MCF 10A (cell line): ENCODE results near the gene CBARP. TPM values are rescaled to one million over a fixed set of nuclear protein-coding genes. Genes with fewer than 3 reads are reported as not detected.

Experiments
- BruUV-seq: library from RNA; stranded (reverse); fragments of 400-500 nt; replicated peaks from 2 replicates; lab custom pipeline; 2021; lab: Mats Ljungman, UMichigan
- CTCF ChIA-PET: fragments of 300-600 bp; sonication (Branson Sonifier 250); formaldehyde crosslinking; extraction: SDS; loops from one replicate; lab custom pipeline; 2021; ENCODE audit warnings: antibody characterized with exemption, inconsistent platforms; lab: Yijun Ruan, JAX
- POLR2A ChIA-PET: fragments of 300-600, 350-650 bp; sonication (Branson Sonifier 250); formaldehyde crosslinking; extraction: SDS; loops from one replicate; lab custom pipeline; 2020; ENCODE audit warnings: antibody characterized with exemption, inconsistent platforms; lab: Yijun Ruan, JAX
- DNase-seq: peaks from one replicate; pipeline ENCODE4 v3.0.0-alpha.2; 2018; ENCODE audit not compliant: unreplicated experiment
- H3K27ac Mint-ChIP-seq: one replicate; pipeline ENCODE4 v1.8.0; 2022; ENCODE audit warnings: mild to moderate bottlenecking, low read depth, mixed read lengths; ENCODE audit not compliant: unreplicated experiment
- H3K27me3 Mint-ChIP-seq: one replicate; pipeline ENCODE4 v1.8.0; 2022; ENCODE audit warnings: mixed read lengths; ENCODE audit not compliant: insufficient read depth, unreplicated experiment
- H3K36me3 Mint-ChIP-seq: one replicate; pipeline ENCODE4 v1.8.0; 2022; ENCODE audit warnings: mild to moderate bottlenecking, moderate library complexity, mixed read lengths; ENCODE audit not compliant: insufficient read depth, unreplicated experiment
- H3K4me1 Mint-ChIP-seq: one replicate; pipeline ENCODE4 v1.8.0; 2022; ENCODE audit warnings: mixed read lengths; ENCODE audit not compliant: insufficient read depth, unreplicated experiment
- H3K4me3 Mint-ChIP-seq: one replicate; pipeline ENCODE4 v1.8.0; 2022; ENCODE audit warnings: mild to moderate bottlenecking, moderate library complexity, mixed read lengths; ENCODE audit not compliant: unreplicated experiment
- H3K9me3 Mint-ChIP-seq: one replicate; pipeline ENCODE4 v1.8.0; 2022; ENCODE audit warnings: mixed read lengths; ENCODE audit not compliant: unreplicated experiment
- intact Hi-C: fragments of 100-400 bp; cut with micrococcal nuclease; formaldehyde crosslinking; loops from 2 replicates; pipeline ENCODE4 v1.14.1; 2022
- total RNA-seq: library from RNA; stranded (reverse); gene quantifications from 2 replicates; pipeline ENCODE4 v1.2.3, GENCODE V29; 2022
- TF ChIP-seq, protein P1 (sequence below): fragments of 200-600 bp; IDR thresholded peaks from one replicate; pipeline ENCODE4 v1.8.0; 2022; ENCODE audit warnings: antibody characterized with exemption, mild to moderate bottlenecking; ENCODE audit not compliant: unreplicated experiment

CBARP gene
- total RNA-seq, 1 experiment from 2014 or later, result 7.0 TPM

DNA sequence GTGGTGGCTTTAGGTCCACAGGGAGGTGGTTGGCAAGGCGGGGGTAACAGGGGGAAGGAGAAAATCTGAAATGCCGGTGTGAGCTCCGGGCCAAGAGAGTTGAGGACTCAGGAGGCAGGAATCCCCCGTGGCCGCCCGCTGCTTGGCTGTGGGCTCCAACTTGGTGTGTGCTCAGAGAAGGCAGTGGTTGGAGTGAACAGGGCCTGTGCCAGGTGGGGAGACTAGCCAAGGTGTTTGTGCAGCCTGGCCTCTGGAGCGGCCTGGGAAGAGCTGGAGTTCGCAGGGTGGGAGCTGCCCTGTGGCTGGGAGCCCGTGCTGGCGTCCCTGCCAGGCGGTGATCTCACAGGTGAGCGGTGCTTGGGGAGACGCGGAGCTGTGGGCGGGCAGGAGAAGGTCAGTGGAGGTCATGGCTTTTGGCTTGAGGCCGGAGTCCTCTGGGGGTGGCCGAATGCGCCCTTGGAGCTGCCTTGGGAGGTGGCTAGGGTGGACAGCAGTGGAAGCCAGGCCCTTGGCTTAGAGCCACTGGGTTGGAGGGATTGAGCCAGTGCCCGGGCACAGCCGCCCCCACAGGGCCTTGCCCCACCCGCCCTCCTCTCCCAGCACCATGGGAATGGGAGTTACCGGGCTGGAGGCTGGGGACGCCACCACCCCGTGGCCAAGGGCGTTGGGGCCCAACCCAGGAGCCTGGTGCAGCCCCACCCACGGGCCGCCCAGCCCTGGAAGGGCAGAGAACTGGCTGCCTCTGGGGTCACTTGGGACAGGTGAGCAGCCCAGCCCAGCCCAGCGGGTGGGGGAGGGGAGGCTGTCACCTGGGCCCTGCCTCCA lies 24.2 kb upstream of the CBARP start:
- no TSS peak for BruUV-seq

DNA sequence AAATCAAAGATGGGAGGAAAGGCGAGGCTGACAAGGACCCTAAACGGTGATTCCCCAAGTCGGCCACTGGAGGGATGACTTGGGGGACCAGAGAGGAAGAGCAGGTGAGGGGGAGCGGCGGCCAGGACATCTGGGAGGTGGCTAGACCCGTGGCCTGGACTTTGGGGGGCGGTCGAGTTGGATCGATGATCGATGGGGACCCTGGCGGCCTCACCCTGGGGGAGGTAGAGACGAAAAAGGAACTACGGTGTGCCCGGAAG lies 23.7 kb upstream of the CBARP start:
- ChIA-PET POLR2A (interaction anchor here (0.9 to 3.7 kb wide), 6 partner anchors 8 to 17 kb away, joined by 3 to 58 read pairs (median 14); partner anchors contain the start of genes CIRBP and FAM174C), CTCF (interaction anchor here (0.7 to 4.4 kb wide), 3 partner anchors 17 to 280 kb away, joined by 3 to 25 read pairs (median 3); no protein-coding TSS in a partner anchor)
- Mint-ChIP-seq H3K27me3 (no peaks in the 10 kb centered on the region), H3K4me1 (peaks cover 38% of the 10 kb centered on the region), H3K27ac (peak overlapping the region; percentile 94), H3K36me3 (peaks cover 42% of the 10 kb centered on the region), H3K4me3 (peak overlapping the region; percentile 71), H3K9me3 (no peaks in the 10 kb centered on the region)
- no TSS peak for BruUV-seq
- no peak for DNase-seq
- intact Hi-C loops, result no loop called here
- TF ChIP-seq, protein P1, sequence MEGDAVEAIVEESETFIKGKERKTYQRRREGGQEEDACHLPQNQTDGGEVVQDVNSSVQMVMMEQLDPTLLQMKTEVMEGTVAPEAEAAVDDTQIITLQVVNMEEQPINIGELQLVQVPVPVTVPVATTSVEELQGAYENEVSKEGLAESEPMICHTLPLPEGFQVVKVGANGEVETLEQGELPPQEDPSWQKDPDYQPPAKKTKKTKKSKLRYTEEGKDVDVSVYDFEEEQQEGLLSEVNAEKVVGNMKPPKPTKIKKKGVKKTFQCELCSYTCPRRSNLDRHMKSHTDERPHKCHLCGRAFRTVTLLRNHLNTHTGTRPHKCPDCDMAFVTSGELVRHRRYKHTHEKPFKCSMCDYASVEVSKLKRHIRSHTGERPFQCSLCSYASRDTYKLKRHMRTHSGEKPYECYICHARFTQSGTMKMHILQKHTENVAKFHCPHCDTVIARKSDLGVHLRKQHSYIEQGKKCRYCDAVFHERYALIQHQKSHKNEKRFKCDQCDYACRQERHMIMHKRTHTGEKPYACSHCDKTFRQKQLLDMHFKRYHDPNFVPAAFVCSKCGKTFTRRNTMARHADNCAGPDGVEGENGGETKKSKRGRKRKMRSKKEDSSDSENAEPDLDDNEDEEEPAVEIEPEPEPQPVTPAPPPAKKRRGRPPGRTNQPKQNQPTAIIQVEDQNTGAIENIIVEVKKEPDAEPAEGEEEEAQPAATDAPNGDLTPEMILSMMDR, result peak; percentile 10

More for the DNA sequence above, 24.2 kb upstream of the CBARP start:
- peak overlapping the region; percentile 94 for H3K27ac Mint-ChIP-seq
- H3K9me3 Mint-ChIP-seq, result no peaks in the 10 kb centered on the region
- H3K27me3 Mint-ChIP-seq, result no peaks in the 10 kb centered on the region
- CTCF ChIA-PET, result interaction anchor here (0.7 to 4.4 kb wide), 4 partner anchors 17 to 281 kb away, joined by 3 to 25 read pairs (median 3); no protein-coding TSS in a partner anchor
- POLR2A ChIA-PET, result interaction anchor here (0.6 to 3.7 kb wide), 9 partner anchors 7 to 232 kb away, joined by 3 to 58 read pairs (median 7); partner anchors contain the start of genes ATP5F1D, CIRBP and FAM174C
- peak overlapping the region; percentile 71 for H3K4me3 Mint-ChIP-seq
- H3K36me3 Mint-ChIP-seq, result peaks cover 37% of the 10 kb centered on the region
- intact Hi-C loops, result no loop called here
- DNase-seq, result peak; percentile 90
- TF ChIP-seq, protein P1, result no peak
- peaks cover 38% of the 10 kb centered on the region for H3K4me1 Mint-ChIP-seq

DNA sequence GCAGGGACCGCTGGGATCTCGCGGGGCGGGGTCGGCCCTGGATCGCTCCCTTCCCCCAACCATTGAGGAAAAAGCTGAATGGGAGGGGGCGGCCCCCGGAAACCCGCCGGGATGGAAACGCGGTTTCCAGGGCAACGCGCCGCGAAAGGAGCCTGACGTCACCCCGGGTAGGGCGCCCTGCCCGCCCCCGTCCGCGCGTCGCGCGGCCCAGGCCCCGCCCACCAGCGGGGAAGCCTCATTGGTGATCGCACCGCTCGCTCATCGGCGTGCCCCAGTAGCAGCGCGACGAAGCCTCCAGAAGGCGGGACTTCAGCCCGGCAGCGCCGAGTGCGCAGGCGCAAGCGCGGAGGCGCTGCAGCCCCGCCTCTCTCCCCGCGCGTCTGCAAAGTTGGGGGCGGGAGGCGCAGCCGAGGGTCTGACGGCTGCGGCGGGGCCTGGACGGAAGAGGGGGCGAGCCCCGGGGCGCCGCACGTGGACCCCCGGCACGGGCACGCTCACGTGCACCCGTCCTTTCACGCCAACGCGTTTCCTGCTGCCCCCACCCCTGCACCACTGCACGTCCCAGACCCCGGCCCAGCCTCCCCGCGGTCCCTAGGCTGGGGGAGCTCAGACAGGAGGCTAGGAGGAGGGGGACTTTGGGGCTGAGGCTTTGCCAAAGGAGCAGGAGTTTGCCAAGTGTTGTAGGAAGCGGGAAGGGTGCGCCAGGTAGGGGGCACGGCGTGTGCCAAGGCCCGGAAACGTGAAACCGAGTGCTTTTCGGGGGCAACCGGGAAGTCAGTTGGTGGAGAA lies 23.1 kb upstream of the CBARP start:
- H3K36me3 Mint-ChIP-seq, result peaks cover 45% of the 10 kb centered on the region
- H3K4me1 Mint-ChIP-seq, result peaks cover 38% of the 10 kb centered on the region
- peak; percentile 96 for DNase-seq
- peak overlapping the region; percentile 94 for H3K27ac Mint-ChIP-seq
- ChIA-PET CTCF (interaction anchor here (0.7 to 4.4 kb wide), 3 partner anchors 16 to 280 kb away, joined by 3 to 25 read pairs (median 3); no protein-coding TSS in a partner anchor), POLR2A (interaction anchor here (1.5 to 3.7 kb wide), 5 partner anchors 8 to 17 kb away, joined by 3 to 58 read pairs (median 21); partner anchors contain the start of genes CIRBP and FAM174C)
- TF ChIP-seq, protein P1, result no peak
- no peaks in the 10 kb centered on the region for H3K9me3 Mint-ChIP-seq
- no TSS peak for BruUV-seq
- H3K27me3 Mint-ChIP-seq, result no peaks in the 10 kb centered on the region
- peak overlapping the region; percentile 71 for H3K4me3 Mint-ChIP-seq
- intact Hi-C loops, result no loop called here
